GM12891 (cell line): Measurements from ENCODE around the gene SATB2.

Source experiments
- PAX5 ChIP-seq: IDR thresholded peaks from 2 replicates; pipeline ENCODE4 v1.6.1; 2011; ENCODE audit warnings: low read length, moderate library complexity, mild to moderate bottlenecking; ENCODE audit not compliant: insufficient read depth, severe bottlenecking
- POLR2A ChIP-seq: IDR thresholded peaks from 2 replicates; pipeline ENCODE4 v1.6.1; 2011; ENCODE audit warnings: low read depth, low read length, control low read depth
- POLR2AphosphoS5 ChIP-seq: IDR thresholded peaks from 2 replicates; pipeline ENCODE4 v1.6.1; 2011; ENCODE audit warnings: low read depth, low read length, control low read depth
- POU2F2 ChIP-seq: IDR thresholded peaks from 2 replicates; pipeline ENCODE4 v1.6.1; 2011; ENCODE audit warnings: low read depth, mild to moderate bottlenecking, control low read depth, low read length, moderate library complexity
- SPI1 ChIP-seq: IDR thresholded peaks from 2 replicates; pipeline ENCODE4 v1.6.1; 2011; ENCODE audit warnings: low read depth, low read length, control low read depth

DNA sequence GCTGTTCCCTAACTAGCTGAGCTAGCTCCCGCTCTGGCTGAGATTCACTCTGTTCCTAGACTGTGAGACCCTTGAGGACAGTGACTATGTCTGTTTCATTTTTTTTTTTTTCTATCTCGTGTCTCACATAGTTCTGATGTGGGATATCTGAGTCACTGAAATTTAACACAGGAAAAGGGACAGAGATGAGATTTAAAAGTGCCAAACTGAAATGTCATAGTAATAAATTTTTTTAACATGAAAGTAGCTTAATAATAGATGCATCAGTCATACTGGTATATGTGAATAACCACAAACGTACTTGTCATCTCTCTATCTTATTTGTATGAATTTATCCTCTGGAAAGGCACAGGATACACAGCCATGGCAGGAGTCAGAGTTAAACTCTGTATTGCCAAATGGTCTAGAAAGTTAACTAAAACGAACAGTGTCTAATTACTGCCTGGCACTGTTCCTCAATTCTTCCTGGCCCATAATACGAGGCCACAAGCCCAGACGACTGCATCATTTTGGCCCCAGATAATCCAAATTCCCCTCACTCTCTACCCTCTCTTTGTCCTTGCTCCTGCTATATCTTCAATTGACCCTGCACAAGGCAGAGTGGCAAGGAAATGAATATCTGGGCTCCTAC is 87.5 kb downstream of the SATB2 start:
- TF ChIP-seq POLR2A (no peak), POLR2AphosphoS5 (no peak), POU2F2 (no peak), SPI1 (no peak), PAX5 (no peak)
